Measurements from ENCODE around the gene SS18. TPM values are rescaled to one million over a fixed set of nuclear protein-coding genes. Genes with fewer than 3 reads are reported as not detected.

The SS18 gene
- total RNA-seq, 1 experiment from 2014 or later: 84.6 TPM

DNA sequence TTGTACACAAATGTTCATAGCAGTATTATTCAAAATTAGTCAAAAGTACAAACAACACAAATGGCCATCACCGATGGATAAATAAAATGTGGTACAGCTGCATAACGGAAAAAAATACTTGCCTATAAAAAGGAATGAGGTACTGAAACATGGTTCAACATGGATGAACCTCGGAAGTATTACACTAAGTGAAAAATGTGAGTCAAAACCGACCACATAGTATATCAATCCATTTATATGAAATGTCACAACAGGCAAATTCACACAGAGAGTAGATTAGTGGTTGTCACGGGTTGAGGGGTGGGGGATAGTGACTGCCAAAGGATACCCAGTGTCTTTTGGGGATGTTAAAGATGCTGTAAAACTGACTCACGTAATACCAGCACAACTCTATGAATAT is 3.5 kb downstream of the SS18 start:
- intact Hi-C loops (cut with micrococcal nuclease; ENCODE audit: unreplicated experiment): no loop called here
- CTCF ChIA-PET: no interaction called here
- H3K36me3 ChIP-seq (ENCODE audit: insufficient read depth, low read length, poor library complexity, severe bottlenecking): peaks cover 44% of the 10 kb centered on the region

DNA sequence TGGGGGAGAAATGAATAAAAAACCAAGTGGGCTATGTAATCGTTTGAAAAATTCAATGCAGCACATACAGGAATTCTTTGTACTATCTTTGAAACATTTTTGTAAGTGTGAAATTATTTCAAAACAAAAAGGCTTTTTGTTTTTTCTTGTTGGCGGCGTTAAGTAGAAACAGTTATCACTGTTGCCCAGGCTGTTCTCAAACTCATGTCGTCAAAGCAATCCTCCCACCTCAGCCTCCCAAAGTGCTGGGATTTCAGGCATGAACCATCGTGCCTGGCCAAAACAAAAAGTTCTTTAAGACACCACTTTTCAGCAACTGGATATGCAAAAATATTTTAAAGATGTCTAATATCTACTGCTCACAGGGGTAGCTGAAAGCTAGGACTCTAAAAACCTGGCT is 5.4 kb downstream of the SS18 start:
- intact Hi-C loops (cut with micrococcal nuclease; ENCODE audit: unreplicated experiment): no loop called here
- H3K36me3 ChIP-seq (ENCODE audit: insufficient read depth, low read length, poor library complexity, severe bottlenecking): peaks cover 47% of the 10 kb centered on the region
- H3K4me1 ChIP-seq (ENCODE audit: insufficient read depth, low read length, poor library complexity, severe bottlenecking): peaks cover 10% of the 10 kb centered on the region
- BruUV-seq (replicated peaks): no TSS peak
- CTCF ChIA-PET: no interaction called here
- DNase-seq (ENCODE audit: low spot score): no peak
- no peak overlapping the region for H3K4me3 ChIP-seq (ENCODE audit: low read depth, low read length, poor library complexity, severe bottlenecking)
- no peaks in the 10 kb centered on the region for H3K9me3 ChIP-seq (ENCODE audit: low read depth, low read length, poor library complexity, severe bottlenecking)
- TF ChIP-seq EZH2 (IDR thresholded peaks at IDR 0.05; ENCODE audit: borderline replicate concordance, low read depth, low read length, poor library complexity, severe bottlenecking): no peak
- TF ChIP-seq, protein P1, sequence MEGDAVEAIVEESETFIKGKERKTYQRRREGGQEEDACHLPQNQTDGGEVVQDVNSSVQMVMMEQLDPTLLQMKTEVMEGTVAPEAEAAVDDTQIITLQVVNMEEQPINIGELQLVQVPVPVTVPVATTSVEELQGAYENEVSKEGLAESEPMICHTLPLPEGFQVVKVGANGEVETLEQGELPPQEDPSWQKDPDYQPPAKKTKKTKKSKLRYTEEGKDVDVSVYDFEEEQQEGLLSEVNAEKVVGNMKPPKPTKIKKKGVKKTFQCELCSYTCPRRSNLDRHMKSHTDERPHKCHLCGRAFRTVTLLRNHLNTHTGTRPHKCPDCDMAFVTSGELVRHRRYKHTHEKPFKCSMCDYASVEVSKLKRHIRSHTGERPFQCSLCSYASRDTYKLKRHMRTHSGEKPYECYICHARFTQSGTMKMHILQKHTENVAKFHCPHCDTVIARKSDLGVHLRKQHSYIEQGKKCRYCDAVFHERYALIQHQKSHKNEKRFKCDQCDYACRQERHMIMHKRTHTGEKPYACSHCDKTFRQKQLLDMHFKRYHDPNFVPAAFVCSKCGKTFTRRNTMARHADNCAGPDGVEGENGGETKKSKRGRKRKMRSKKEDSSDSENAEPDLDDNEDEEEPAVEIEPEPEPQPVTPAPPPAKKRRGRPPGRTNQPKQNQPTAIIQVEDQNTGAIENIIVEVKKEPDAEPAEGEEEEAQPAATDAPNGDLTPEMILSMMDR (conservative IDR thresholded peaks at IDR 0.05; ENCODE audit: low read depth, low read length): no peak
- POLR2A ChIA-PET (ENCODE audit: low non-redundant PET): no interaction called here
- no peak overlapping the region for H3K27ac ChIP-seq (ENCODE audit: low read depth, low read length, poor library complexity, severe bottlenecking)
- no peaks in the 10 kb centered on the region for H3K27me3 ChIP-seq (replicated peaks; ENCODE audit: insufficient read depth, low read depth, low read length, poor library complexity)

More for the DNA sequence above, 3.5 kb downstream of the SS18 start:
- H3K4me3 ChIP-seq (ENCODE audit: low read depth, low read length, poor library complexity, severe bottlenecking): no peak overlapping the region
- H3K27me3 ChIP-seq (replicated peaks; ENCODE audit: insufficient read depth, low read depth, low read length, poor library complexity): no peaks in the 10 kb centered on the region
- no peaks in the 10 kb centered on the region for H3K9me3 ChIP-seq (ENCODE audit: low read depth, low read length, poor library complexity, severe bottlenecking)
- H3K27ac ChIP-seq (ENCODE audit: low read depth, low read length, poor library complexity, severe bottlenecking): no peak overlapping the region
- DNase-seq (ENCODE audit: low spot score): no peak
- H3K4me1 ChIP-seq (ENCODE audit: insufficient read depth, low read length, poor library complexity, severe bottlenecking): peaks cover 10% of the 10 kb centered on the region
- POLR2A ChIA-PET (ENCODE audit: low non-redundant PET): no interaction called here
- TF ChIP-seq, protein P1 (conservative IDR thresholded peaks at IDR 0.05; ENCODE audit: low read depth, low read length): no peak
- no peak for TF ChIP-seq EZH2 (IDR thresholded peaks at IDR 0.05; ENCODE audit: borderline replicate concordance, low read depth, low read length, poor library complexity, severe bottlenecking)
- BruUV-seq (replicated peaks): no TSS peak

DNA sequence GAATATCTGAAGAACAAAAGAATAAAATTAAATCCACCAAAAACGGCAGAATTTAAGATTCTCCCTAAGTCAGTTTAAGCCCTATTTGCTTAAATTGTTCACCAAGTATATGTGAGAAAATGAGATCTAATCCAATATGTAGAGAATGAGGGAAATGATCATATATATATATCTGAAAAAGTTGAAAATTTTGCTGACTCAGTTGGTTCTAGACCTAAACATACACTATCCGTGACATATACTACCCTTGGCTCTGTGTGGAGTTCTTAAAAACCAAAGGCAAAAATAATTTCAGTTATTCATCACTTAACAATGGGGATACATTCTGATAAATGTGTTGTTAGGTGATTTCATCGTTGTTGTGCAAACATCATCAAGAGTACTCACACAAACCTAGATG is 7.3 kb downstream of the SS18 start:
- intact Hi-C loops (cut with micrococcal nuclease; ENCODE audit: unreplicated experiment): no loop called here
- TF ChIP-seq EZH2 (IDR thresholded peaks at IDR 0.05; ENCODE audit: borderline replicate concordance, low read depth, low read length, poor library complexity, severe bottlenecking): no peak
- TF ChIP-seq, protein P1 (conservative IDR thresholded peaks at IDR 0.05; ENCODE audit: low read depth, low read length): no peak
- ChIA-PET POLR2A (ENCODE audit: low non-redundant PET) (no interaction called here), CTCF (no interaction called here)
- H3K27ac ChIP-seq (ENCODE audit: low read depth, low read length, poor library complexity, severe bottlenecking): no peak overlapping the region
- no peaks in the 10 kb centered on the region for H3K27me3 ChIP-seq (replicated peaks; ENCODE audit: insufficient read depth, low read depth, low read length, poor library complexity)
- no TSS peak for BruUV-seq (replicated peaks)
- no peak for DNase-seq (ENCODE audit: low spot score)
- no peaks in the 10 kb centered on the region for H3K9me3 ChIP-seq (ENCODE audit: low read depth, low read length, poor library complexity, severe bottlenecking)
- no peak overlapping the region for H3K4me3 ChIP-seq (ENCODE audit: low read depth, low read length, poor library complexity, severe bottlenecking)
- H3K4me1 ChIP-seq (ENCODE audit: insufficient read depth, low read length, poor library complexity, severe bottlenecking): no peaks in the 10 kb centered on the region
- H3K36me3 ChIP-seq (ENCODE audit: insufficient read depth, low read length, poor library complexity, severe bottlenecking): peaks cover 47% of the 10 kb centered on the region

All from A673 (cell line).